AG09309 (cell line): ENCODE data around the gene LSMEM2.
"Not testable (repeated sequence)": the region's sequence is repeated elsewhere in the genome, so short reads cannot be mapped to it uniquely, and the experiment has no call there.

Experiments used
- DNase-seq: peaks from one replicate; pipeline ENCODE4 v3.0.0-alpha.2; 2010; ENCODE audit warnings: low read depth
- H3K4me3 ChIP-seq: 2 replicates; pipeline ENCODE4 v1.5.1; 2011; ENCODE audit warnings: mild to moderate bottlenecking, low read depth, low read length, moderate library complexity; ENCODE audit not compliant: control insufficient read depth
- TF ChIP-seq, protein P1 (sequence below): IDR thresholded peaks from 2 replicates; pipeline ENCODE4 v1.5.1; 2011; ENCODE audit warnings: mild to moderate bottlenecking, low read depth, low read length, inconsistent platforms; ENCODE audit not compliant: insufficient read depth, control insufficient read depth; ENCODE audit errors: missing control alignments

LSMEM2 gene

DNA sequence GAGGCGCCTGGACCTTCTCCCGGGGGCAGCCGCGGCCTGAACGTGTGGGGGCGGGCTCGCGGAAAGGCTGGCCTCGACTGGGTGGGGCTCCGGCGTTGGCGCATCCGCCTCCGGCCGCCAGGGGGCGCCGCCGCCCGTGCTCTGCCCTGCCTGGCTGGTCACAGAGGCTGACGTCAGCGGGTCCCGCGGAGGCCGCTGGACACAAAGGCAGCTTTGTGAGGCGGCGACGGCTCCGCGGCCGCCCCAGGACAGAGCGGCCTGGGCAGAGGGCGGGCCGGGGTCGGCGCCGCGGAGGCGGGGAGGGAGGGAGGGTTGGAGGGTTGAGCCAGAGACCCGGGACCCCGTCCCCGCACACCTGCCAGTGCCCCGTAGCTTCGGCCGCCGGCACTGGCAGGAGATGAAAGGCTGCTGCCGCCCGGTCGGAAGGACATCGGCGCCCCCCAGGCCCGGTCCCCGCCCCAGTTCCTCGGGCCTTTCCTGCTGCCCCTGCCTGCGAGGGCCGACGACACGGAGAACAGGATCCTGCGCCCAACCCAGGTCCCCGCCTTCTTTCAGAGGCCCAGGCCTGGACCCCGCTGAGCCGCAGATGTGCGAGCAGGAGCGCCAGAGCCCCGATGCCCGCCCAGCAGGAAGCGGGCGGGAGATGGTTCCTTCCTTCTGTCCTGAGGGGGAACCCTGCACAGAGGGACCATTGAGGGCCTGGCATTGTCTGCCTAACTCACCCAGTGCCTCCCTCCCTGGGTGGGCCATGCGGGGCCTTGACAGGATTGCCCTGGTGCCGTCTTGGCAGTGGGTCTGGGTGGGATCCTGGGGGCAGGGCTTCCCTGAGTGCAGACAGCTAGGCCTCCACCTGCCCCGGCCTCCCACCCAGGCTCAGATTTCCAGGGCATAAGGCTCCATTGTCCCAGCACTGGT lies 18.6 kb upstream of the LSMEM2 start:
- no peak for DNase-seq
- peak overlapping the region; percentile 41 for H3K4me3 ChIP-seq
- TF ChIP-seq, protein P1, sequence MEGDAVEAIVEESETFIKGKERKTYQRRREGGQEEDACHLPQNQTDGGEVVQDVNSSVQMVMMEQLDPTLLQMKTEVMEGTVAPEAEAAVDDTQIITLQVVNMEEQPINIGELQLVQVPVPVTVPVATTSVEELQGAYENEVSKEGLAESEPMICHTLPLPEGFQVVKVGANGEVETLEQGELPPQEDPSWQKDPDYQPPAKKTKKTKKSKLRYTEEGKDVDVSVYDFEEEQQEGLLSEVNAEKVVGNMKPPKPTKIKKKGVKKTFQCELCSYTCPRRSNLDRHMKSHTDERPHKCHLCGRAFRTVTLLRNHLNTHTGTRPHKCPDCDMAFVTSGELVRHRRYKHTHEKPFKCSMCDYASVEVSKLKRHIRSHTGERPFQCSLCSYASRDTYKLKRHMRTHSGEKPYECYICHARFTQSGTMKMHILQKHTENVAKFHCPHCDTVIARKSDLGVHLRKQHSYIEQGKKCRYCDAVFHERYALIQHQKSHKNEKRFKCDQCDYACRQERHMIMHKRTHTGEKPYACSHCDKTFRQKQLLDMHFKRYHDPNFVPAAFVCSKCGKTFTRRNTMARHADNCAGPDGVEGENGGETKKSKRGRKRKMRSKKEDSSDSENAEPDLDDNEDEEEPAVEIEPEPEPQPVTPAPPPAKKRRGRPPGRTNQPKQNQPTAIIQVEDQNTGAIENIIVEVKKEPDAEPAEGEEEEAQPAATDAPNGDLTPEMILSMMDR = peak; percentile 71

DNA sequence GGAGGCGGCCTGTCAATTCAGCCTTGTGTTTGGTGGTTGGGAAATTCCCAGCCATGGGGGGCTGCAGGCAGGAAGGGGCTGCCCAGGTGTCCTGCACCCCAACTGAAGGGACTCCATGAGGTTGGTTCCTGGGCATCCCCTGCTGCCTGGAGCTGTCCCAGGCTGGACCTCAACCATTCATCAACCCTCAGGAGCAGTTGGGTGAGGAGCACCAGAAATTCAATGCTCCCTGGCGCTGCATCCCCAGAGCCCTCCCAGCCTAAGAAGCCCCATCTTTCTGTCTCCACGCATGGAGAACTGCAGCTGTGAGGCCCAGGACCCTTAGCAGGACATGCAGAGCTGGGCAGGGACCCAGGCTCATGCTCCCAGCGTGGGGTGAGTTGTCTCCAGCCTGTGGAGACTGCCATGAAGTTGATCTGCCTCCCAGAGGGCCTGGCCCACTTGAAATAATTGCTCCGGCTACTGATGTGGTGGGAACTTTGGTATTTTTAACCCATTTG lies 17.9 kb upstream of the LSMEM2 start:
- peak overlapping the region; percentile 41 for H3K4me3 ChIP-seq
- TF ChIP-seq, protein P1 = no peak
- DNase-seq = no peak

DNA sequence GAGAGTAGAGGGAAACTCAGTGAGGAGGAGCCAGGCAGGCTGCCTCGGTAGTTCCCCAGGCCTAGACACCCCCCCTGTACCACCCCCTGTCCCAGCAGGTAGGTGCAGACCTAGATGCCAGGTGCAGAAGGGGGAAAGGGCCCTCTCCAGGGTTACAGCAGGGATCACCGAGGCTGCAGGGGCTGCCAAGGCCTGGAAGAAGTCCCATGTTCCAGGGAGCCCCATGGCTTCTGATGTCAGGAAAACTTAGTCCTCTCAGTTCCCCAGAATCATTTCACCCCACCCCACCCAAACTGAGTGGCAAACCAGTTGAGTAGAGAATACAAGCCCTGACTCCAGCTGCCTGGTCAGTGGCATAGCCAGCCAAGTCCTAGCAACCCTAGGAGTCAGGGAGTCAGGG lies 17.4 kb upstream of the LSMEM2 start:
- DNase-seq = no peak
- TF ChIP-seq, protein P1 = no peak
- H3K4me3 ChIP-seq = no peak overlapping the region

DNA sequence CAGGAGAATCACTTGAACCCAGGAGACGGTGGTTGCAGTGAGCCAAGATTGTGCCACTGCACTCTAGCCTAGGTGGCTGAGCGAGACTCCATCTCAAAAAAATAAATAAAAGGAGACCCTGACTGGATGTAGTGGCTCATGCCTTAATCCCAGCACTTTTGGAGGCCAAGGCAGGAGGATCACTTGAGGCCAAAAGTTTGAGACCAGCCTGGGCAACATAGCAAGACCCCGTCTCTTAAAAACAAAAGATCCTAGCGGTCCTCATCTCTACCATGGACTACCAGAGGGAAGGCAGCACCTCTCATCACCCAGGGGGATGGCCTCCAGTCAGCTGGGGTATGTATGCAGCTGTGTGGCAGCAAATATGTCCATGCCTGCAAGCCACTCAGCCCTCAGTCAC lies 16.7 kb upstream of the LSMEM2 start:
- H3K4me3 ChIP-seq, DNase-seq: not testable (repeated sequence)

DNA sequence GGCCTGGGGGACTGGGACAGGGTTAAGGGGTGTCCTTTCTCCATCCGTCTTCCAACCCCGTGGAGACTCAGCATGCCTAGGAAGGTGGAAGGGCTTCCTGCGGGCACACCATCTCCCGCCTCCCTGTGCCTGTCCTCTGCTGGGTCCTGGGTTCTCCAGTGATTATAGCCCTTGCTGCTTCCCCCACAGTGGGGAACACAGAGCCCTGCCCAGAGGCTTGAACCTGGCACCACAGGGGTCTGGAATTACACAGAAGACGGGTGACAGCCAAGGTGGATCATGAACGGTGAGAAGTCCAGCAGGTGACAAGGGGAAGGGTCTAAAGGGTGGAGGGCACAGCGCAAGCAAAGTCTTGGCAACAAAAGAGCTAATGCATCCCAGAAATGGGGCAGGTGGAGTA lies 16.1 kb upstream of the LSMEM2 start:
- DNase-seq = no peak
- no peak overlapping the region for H3K4me3 ChIP-seq
- TF ChIP-seq, protein P1 = no peak

DNA sequence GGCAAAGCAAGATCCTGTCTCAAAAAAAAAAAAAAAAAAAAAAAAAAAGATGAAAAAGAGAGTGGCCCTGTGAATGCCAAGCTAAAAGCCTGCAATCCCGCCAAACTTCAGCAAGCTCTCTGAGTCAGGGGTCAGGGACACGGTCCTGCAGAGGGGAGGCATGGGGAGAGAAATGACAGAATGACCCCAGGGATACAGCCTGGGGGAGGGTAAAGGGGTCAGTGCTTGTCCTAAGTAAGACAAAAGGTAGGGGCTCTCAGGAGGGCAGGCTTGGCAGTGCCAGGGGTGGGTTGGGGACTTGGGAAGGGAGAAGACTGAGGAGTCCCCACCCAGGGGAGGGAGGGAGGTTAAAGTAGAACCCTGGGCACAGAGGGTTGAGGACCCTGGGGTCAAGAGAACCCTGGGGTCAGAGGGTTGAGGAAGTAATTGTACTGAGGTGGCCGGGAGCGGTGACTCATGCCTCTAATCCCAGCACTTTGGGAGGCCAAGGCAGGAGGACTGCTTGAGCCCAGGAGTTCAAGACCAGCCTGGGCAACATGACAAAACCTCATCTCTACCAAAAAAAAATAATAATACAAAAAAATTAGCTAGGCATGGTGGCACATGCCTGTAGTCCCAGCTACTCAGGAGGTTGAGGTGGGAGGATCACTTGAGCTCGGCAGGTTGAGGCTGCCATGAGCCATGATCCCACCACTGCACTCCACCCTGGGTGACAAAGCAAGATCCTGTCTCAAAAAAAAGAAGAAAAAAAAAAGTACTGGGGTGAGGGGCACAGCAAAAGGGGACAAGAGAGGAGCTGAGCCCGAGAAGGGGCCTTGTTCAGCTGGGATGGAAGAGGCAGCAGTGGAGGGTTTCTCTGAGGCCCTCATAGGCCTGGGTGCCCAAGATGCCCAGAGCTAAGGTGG lies 15.2 kb upstream of the LSMEM2 start:
- no peak for DNase-seq
- H3K4me3 ChIP-seq = no peak overlapping the region
- TF ChIP-seq, protein P1 = no peak
